ENCODE results near the gene SCG3.

The SCG3 gene

DNA sequence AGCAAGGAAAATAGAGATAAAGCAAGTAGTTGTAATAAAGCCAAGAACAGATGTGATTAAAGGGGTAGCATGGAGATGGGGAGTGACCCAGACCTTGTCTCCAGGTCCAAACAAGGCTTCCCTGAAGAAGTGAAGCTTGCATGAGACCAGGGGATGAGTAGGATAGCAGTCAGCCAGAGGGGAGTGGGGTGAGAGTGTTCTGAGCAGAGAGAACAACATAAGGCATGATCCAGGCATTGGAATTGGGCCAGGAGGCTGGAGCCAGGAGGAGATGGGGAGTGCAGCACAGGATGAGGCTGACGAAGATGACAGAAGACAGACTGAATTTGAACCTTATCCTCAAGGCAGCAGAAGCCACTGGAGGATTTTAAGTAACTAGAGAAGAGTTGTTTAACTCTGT lies 77.3 kb downstream of the SCG3 start:
- DNase-seq (ENCODE audit: low spot score) = peak; percentile 94

DNA sequence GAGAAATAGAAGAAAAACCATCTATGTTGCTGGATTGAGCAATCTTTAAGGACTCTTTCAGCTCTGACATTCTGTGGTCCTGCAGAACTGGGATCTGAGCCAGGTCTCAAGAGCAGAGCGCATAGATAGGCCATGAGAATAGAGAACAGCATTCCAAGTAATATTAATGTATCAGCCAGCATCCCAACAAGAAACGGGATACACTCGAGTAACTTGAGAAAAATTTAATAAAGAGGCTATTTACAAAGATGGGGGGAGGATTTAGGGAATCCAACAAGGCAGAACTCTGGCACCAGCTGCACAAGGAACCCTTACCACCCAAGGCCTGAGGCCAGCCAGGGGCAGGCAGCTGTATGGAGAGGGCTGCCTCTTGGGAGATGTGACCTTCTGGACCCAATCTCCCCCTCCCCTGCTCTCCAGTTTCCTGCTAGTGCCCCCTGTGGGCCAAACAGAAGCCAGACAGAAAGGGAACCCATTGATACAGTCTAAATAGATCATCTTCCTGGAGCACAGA lies 78.3 kb downstream of the SCG3 start:
- DNase-seq (ENCODE audit: low spot score) = peak; percentile 63

- DNase-seq (ENCODE audit: low spot score) = no peak
These were observed 79.5 kb downstream of the SCG3 start for GRCh38 chr15:51760805-51761204.

- peak; percentile 29 for DNase-seq (ENCODE audit: low spot score)
These were observed 84.4 kb downstream of the SCG3 start for GRCh38 chr15:51765751-51766150.

DNA sequence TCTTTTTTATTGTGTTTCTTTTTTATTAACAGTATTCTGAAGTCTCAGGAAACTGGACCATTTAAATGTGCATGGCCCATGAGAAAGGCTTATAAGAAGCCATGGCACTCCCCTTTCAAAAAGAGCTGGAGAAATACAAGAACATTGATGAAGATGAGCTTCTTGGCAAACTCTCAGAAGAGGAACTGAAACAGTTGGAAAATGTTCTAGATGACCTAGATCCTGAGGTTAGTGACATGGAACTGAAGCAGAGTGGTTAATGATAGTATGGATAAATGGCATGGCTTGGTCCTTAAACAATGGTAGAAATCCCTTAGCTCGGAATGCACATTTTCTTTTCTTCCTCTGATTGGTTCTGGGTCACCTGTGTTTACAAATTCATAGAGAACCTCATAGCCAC lies 85.0 kb downstream of the SCG3 start:
- peak; percentile 19 for DNase-seq (ENCODE audit: low spot score)

DNA sequence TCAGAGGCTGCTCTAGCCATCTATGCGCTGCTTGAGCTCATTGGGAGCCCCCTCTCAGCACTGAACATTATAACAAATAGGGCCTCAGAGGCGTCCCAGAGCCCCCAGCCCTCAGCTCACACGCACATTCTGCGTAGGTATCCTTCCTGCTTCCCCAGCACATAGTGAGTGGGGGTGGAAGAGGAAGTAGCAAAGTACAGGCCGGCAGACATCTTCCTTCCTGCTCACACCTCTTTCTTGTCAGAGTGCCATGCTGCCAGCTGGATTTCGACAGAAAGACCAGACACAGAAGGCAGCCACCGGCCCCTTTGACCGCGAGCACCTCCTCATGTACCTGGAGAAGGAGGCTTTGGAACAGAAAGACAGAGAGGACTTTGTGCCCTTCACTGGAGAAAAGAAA lies 86.7 kb downstream of the SCG3 start:
- DNase-seq (ENCODE audit: low spot score) = peak; percentile 31

All from cerebellar cortex (tissue), 1 donor.